WTC11 (cell line): Measurements from ENCODE around the gene PKP1.

Source experiments
- CREB1 ChIP-seq: sonication (generic); formaldehyde crosslinking; IDR thresholded peaks from 2 replicates; pipeline ENCODE4 v1.8.0; 2023; ENCODE audit warnings: mild to moderate bottlenecking, missing genetic modification reagents
- JUN ChIP-seq: sonication (generic); formaldehyde crosslinking; IDR thresholded peaks from 2 replicates; pipeline ENCODE4 v1.8.0; 2023; ENCODE audit warnings: mild to moderate bottlenecking, missing genetic modification reagents
- TF ChIP-seq, protein P1 (sequence below): fragments of 200-600 bp; IDR thresholded peaks from 2 replicates; pipeline ENCODE4 v1.8.0; 2022; ENCODE audit warnings: antibody characterized with exemption
- TF ChIP-seq, protein P2 (sequence below): sonication (generic); formaldehyde crosslinking; IDR thresholded peaks from 2 replicates; pipeline ENCODE4 v1.8.1; 2022; ENCODE audit warnings: low read depth, missing genetic modification reagents, borderline replicate concordance
- TF ChIP-seq, protein P3 (sequence below): sonication (generic); formaldehyde crosslinking; IDR thresholded peaks from 2 replicates; pipeline ENCODE4 v1.8.0; 2022; ENCODE audit warnings: mild to moderate bottlenecking, missing genetic modification reagents

DNA sequence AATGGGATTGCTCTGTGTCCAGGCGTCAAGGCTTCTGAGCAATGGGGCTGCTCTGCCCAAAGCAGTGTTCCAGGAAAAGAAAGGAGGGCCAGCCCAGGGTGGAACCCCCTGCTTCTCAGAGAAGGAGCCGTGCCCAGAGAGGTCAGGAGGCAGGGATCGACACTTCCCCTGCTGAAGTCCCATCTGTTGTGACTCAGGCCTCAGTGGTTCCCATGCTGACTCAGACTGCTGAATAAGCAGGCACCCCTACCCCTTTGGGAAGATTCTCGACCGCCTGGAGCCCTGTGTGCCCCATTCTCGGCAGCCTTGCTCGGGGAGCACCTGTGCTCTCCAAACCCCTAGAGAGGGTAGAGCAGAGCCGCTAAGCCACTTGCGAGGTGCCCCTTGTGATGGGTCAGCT is 23.9 kb downstream of the PKP1 start:
- TF ChIP-seq, protein P1, sequence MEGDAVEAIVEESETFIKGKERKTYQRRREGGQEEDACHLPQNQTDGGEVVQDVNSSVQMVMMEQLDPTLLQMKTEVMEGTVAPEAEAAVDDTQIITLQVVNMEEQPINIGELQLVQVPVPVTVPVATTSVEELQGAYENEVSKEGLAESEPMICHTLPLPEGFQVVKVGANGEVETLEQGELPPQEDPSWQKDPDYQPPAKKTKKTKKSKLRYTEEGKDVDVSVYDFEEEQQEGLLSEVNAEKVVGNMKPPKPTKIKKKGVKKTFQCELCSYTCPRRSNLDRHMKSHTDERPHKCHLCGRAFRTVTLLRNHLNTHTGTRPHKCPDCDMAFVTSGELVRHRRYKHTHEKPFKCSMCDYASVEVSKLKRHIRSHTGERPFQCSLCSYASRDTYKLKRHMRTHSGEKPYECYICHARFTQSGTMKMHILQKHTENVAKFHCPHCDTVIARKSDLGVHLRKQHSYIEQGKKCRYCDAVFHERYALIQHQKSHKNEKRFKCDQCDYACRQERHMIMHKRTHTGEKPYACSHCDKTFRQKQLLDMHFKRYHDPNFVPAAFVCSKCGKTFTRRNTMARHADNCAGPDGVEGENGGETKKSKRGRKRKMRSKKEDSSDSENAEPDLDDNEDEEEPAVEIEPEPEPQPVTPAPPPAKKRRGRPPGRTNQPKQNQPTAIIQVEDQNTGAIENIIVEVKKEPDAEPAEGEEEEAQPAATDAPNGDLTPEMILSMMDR: no peak
- TF ChIP-seq, protein P2, sequence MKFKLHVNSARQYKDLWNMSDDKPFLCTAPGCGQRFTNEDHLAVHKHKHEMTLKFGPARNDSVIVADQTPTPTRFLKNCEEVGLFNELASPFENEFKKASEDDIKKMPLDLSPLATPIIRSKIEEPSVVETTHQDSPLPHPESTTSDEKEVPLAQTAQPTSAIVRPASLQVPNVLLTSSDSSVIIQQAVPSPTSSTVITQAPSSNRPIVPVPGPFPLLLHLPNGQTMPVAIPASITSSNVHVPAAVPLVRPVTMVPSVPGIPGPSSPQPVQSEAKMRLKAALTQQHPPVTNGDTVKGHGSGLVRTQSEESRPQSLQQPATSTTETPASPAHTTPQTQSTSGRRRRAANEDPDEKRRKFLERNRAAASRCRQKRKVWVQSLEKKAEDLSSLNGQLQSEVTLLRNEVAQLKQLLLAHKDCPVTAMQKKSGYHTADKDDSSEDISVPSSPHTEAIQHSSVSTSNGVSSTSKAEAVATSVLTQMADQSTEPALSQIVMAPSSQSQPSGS (CRISPR knock-in tag): no peak
- TF ChIP-seq CREB1 (CRISPR knock-in tag) (no peak), JUN (CRISPR knock-in tag) (no peak)
- TF ChIP-seq, protein P3, sequence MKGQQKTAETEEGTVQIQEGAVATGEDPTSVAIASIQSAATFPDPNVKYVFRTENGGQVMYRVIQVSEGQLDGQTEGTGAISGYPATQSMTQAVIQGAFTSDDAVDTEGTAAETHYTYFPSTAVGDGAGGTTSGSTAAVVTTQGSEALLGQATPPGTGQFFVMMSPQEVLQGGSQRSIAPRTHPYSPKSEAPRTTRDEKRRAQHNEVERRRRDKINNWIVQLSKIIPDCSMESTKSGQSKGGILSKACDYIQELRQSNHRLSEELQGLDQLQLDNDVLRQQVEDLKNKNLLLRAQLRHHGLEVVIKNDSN (CRISPR knock-in tag): no peak
